ENCODE measurements around the gene PDE1C.

PDE1C gene

DNA sequence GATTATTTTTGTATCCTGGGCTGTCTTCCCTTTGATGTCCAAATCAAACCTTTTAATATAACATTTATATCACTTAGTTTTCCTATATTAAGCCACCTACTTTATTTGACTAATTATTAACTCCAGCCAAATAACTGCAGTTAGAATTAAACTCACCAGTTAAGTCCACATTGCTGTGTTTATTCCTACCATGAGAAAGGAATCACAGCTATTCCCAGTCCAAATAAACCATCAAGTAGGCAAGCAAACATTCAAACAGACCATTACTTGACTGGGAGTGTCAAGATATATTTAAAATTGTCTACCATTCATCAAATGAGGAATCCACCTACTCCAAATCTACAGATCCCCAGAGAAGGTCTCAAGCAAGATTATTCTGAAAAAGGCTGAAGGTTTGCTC lies 22.4 kb downstream of the PDE1C start:
- H3K4me3 ChIP-seq (ENCODE audit: low read depth, low read length) = no peak overlapping the region
- TF ChIP-seq, protein P1, sequence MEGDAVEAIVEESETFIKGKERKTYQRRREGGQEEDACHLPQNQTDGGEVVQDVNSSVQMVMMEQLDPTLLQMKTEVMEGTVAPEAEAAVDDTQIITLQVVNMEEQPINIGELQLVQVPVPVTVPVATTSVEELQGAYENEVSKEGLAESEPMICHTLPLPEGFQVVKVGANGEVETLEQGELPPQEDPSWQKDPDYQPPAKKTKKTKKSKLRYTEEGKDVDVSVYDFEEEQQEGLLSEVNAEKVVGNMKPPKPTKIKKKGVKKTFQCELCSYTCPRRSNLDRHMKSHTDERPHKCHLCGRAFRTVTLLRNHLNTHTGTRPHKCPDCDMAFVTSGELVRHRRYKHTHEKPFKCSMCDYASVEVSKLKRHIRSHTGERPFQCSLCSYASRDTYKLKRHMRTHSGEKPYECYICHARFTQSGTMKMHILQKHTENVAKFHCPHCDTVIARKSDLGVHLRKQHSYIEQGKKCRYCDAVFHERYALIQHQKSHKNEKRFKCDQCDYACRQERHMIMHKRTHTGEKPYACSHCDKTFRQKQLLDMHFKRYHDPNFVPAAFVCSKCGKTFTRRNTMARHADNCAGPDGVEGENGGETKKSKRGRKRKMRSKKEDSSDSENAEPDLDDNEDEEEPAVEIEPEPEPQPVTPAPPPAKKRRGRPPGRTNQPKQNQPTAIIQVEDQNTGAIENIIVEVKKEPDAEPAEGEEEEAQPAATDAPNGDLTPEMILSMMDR (IDR thresholded peaks at IDR 0.05; ENCODE audit: low read depth, low read length, missing control alignments) = no peak
- no peak for DNase-seq (ENCODE audit: low read depth)

DNA sequence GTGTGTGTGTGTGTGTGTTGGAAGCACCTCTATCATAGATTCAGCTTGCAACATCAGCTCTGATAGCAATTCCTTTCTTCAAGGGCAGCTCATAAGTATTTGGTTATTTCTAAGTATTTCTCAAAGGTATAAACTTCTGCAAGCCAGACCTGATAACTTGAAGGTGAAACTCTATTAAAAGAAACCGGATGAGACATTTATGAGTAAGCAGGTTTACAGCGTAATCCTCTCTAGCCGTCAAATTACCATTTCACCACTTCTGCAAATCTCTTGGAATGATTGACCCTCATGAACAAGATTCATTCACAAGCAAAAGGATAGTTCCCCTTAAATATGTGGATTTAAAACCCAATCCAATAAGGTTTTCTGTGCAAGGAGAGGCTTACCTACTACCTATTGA lies 23.1 kb downstream of the PDE1C start:
- no peak overlapping the region for H3K4me3 ChIP-seq (ENCODE audit: low read depth, low read length)
- DNase-seq (ENCODE audit: low read depth) = no peak
- TF ChIP-seq, protein P1 (IDR thresholded peaks at IDR 0.05; ENCODE audit: low read depth, low read length, missing control alignments) = no peak

DNA sequence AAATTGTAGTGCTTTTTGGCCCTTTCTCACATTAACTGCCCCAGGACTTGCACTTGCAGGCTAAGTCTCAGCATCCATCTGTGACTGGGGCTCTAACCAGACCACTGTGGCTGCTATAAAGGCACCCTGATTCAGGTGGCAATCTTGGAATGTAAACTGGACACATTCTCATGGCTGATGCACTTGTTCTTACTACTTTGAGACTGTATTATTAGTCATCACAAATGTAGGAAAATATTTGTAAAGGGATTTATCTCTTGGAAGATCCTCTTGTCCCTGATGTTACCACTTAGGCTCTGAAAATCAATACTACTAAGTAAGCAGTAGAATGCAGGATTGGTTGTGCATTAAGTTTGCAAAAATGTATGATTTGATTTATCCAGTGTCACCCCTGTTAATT lies 25.0 kb downstream of the PDE1C start:
- no peak overlapping the region for H3K4me3 ChIP-seq (ENCODE audit: low read depth, low read length)
- no peak for DNase-seq (ENCODE audit: low read depth)
- TF ChIP-seq, protein P1 (IDR thresholded peaks at IDR 0.05; ENCODE audit: low read depth, low read length, missing control alignments) = no peak

DNA sequence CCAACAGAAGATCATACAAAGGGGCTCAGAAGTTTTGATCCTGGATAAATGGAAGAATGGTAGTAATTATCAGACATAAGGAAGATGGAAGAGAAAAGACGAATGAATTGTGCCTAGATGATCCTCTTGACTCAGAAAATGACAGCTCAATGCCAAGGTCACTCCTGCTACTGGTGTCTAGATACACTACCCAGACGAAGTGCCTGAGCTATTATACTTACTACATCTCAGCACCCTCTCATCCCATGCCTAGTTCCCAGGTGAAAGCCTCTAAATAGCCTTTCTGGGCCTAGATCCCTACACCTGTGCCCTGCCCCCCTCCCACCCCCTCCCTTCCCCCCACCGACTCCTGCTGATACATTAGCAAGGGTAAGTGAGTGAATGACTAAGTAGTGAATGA lies 25.5 kb downstream of the PDE1C start:
- TF ChIP-seq, protein P1 (IDR thresholded peaks at IDR 0.05; ENCODE audit: low read depth, low read length, missing control alignments) = no peak
- no peak for DNase-seq (ENCODE audit: low read depth)
- H3K4me3 ChIP-seq (ENCODE audit: low read depth, low read length) = no peak overlapping the region

DNA sequence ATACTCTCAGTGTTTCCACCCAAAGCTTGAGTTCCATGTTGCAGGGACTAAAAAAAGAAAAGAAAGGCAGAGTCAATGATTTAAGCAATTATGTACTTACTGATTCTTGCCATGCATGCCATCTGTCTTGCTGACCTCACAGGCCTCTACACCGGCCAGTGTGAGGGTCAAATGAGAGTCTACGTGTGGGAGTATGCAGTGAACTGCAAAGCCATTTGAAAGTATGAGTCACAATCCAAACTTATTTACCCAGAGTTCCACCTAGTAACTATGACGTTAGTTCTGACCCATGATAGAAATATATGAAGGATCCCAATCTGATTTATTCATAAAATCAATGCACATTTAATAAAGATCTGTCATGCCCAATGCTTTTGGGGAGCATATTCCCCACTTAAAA lies 26.5 kb downstream of the PDE1C start:
- DNase-seq (ENCODE audit: low read depth) = no peak
- H3K4me3 ChIP-seq (ENCODE audit: low read depth, low read length) = no peak overlapping the region
- TF ChIP-seq, protein P1 (IDR thresholded peaks at IDR 0.05; ENCODE audit: low read depth, low read length, missing control alignments) = no peak

DNA sequence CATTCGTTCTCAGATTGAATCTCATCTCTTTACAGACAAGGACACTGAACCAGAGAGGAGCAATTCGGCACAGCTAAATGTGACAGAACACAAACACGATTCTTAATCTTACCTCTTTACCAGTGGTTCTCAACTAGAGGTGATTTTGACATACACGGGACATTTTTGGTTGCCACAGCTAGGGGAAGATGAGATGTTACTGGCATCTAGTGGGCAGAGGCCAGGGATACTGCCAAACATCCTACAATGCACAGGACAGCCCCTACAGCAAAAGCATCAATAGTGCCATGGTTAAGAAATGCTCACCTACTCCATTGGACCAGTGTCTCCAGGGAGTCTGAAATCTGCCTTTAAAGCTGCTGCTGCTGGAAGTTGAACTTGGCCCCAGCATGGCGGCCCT lies 27.3 kb downstream of the PDE1C start:
- no peak for DNase-seq (ENCODE audit: low read depth)
- TF ChIP-seq, protein P1 (IDR thresholded peaks at IDR 0.05; ENCODE audit: low read depth, low read length, missing control alignments) = no peak

DNA sequence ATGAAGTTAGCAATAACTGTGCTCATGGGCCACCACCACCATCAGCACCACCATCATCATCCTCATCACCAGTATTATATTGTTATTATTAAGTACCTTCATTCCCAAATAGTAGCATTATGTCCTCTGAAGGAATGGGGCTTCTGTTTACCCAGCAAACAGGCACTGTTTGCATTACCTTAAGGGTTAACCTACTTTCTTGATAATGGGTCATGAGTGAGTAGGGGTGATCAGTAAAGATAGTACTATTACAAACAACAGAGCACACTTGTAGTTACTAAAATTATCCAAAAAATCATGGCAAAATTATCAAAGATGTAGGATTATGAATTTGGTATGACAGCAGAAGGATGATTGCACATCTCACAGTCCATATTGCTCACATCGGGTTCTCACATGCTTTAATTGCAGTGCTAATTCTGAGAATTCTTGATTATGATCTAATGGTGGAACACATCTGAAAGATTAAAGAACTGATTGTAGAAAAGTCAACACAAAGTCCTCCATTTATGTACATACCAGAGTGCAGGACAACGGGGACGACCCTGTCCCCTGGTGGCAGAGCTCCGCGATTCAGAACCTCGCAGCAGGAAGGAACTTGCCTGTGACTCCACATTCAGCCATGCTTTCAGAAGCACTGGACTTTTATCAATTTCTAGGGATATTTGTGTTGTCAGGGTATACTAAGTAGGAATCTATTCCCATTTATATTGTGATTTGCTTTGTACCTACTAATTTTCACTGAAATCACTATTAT lies 31.0 kb downstream of the PDE1C start:
- no peak for DNase-seq (ENCODE audit: low read depth)

More for the DNA sequence above, 27.3 kb downstream of the PDE1C start:
- no peak overlapping the region for H3K4me3 ChIP-seq (ENCODE audit: low read depth, low read length)

More for the DNA sequence above, 31.0 kb downstream of the PDE1C start:
- TF ChIP-seq, protein P1 (IDR thresholded peaks at IDR 0.05; ENCODE audit: low read depth, low read length, missing control alignments) = no peak
- H3K4me3 ChIP-seq (ENCODE audit: low read depth, low read length) = no peak overlapping the region
